Left hindlimb (tissue), 1 donor: ENCODE data around the gene CACNA1D.
"Not testable (repeated sequence)": the region's sequence is repeated elsewhere in the genome, so short reads cannot be mapped to it uniquely, and the experiment has no call there.

Source experiments
- DNase-seq: peaks from one replicate; pipeline ENCODE4 v3.0.0-alpha.2; 2018

Gene CACNA1D

GRCh38 chr3:53659996-53660395 lies 165.6 kb downstream of the CACNA1D start:
- DNase-seq: no peak

DNA sequence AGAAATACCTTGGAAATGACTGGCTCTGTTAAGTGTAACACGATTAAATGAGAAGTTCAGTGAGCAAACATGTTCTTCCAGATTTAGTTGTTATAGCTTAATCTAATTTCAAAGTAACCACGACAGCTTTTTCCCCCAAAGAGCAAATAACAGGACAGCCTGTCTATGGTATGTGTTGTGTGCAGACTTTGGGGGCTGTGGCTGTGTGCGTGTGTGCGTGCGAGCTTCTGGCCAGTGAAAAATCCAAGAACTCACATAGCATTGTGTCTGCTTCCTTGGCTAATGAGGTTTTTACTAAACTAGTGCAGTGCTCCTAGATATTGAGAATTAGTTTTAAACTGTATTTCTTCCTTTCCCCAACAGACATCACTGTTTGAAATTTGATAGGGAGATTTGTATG lies 167.1 kb downstream of the CACNA1D start:
- DNase-seq: no peak

DNA sequence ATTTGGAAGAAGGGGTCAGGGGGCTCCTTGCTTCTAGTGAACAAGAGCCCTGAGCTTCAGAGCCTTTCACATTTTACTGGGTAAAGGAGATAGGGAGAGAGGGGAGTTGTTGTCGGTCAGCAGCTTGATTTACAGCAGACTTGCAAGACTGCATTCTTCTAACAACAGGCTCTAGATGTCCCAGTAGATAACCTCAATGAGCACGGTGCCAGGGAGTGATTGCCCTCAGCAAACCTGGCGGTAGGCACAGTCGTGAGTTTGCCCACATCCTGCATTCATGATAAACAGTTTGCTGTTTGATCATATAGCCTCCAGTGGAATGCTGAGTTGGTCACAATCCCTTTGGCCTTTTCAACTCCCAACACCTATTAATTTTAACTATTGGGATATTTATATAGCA lies 170.4 kb downstream of the CACNA1D start:
- DNase-seq: not testable (repeated sequence)

GRCh38 chr3:53665608-53666425 lies 171.4 kb downstream of the CACNA1D start:
- DNase-seq: no peak

DNA sequence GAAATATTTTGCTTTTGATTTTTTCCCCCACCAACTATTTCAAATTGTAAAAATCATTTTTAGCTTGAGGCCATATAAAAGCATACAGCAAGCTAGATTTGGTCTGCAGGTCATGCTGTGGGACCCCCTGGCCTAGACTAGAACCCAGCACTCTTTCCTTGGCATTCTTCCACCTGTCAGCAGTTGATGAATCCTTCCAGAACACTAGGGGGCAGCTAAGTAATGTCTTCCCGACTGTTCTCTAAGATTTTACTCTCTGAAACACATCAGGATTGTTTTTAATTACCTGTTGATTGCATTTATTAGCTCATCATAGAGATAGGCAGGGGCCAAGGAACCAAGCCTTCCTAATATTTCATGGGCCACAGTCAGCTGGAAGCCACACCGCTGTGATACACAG lies 174.5 kb downstream of the CACNA1D start:
- no peak for DNase-seq

- no peak for DNase-seq
Measured at GRCh38 chr3:53670721-53671120, 176.3 kb downstream of the CACNA1D start.

- DNase-seq: no peak
Measured at GRCh38 chr3:53671192-53671960, 177.0 kb downstream of the CACNA1D start.

DNA sequence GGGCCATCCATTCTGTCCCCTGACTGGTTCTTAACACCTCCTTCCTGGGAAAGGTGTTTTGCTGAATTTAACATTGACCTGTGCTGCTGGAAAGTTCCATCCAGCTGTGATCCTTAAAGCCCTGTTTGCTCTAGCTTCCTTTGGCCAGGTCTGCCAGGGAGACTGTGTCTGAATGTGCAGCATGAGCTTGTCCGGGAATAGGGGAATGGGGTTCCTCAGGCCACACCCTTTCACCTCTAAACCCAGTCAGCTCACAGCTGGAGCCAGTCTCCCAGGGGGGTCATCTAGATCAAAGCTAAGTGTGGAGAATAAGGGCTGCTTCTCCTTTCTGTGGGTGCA lies 177.5 kb downstream of the CACNA1D start:
- no peak for DNase-seq

- peak; percentile 67 for DNase-seq
Measured at GRCh38 chr3:53672981-53673380, 178.6 kb downstream of the CACNA1D start.

DNA sequence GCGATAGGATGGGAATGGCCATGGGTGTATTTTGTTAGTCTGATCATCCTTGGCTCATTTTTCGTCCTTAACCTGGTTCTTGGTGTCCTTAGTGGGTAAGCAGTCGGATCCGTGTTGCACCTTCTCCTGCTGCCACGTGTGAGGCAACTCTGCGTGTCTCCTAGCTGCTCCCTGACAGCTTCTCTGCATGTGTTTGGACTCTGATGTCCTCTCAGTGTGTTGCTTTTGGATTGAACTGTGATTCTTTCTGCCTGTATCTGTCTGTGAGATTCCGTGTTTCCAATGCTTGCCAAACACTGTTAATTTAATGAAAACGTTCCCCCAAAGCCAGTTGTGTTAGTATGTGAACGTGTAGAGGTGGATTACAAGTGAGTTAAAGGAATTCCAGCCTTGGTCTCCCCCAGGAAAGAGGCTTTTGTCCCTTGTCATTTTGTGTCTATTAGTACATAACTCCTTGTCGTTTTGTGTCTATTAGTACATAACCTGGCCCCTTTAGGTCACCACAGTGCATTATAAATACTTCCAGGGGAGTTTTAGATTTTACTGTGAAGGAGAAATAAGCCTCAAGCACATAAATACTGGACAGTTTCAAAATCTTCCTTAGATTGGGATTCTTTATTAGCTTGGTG lies 179.4 kb downstream of the CACNA1D start:
- peak; percentile 40 for DNase-seq

DNA sequence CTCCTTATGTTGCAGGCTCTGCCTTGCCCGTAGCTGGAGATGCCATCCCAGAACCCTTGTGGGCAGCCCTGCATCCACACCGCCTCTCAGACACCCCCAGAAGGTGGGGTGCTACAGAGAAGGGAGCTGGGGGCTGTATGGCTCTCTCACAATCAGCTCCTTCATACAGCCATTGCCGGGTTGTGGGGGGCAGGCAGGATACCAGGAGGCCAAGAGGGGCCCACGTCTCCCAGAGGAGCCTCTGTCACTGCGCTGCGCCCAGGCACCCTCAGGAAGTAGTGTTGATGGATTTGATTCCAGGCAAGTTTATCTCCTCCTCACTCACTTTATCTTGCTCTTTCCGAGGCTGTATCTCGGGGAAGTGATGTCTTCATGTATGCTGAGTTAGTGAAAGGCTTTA lies 180.2 kb downstream of the CACNA1D start:
- no peak for DNase-seq

DNA sequence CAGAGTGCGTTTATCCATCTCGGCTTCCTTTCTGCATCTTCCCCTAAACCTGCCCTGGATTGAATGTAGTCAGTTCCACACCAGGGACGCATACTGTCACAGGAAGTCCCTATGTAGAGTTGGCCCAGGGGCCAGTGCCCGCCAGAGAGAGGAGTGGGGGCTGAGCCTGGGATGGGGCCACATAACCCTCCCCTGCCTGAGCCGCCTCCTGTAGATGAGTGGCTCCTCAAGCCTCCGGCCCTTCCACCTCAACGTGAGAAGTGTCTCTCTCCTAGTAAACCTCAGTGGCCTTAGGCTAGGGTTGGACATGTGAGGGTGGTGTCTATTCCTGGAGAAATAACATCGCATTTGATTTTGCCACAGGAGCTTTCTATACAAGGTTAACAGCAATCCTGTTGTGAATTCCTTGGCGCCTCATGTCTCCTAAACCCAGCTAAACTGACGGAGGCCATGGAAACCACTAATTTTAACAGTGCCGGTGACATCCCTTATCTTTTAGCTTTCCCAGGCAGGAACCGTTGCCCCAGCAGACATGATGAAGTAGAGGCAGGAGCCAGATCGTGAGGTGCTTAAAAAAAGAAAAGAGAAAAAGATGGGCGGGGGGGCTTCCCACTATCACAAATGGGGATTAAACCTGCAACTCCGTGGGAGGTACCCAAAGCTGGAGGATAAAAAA lies 180.7 kb downstream of the CACNA1D start:
- no peak for DNase-seq

DNA sequence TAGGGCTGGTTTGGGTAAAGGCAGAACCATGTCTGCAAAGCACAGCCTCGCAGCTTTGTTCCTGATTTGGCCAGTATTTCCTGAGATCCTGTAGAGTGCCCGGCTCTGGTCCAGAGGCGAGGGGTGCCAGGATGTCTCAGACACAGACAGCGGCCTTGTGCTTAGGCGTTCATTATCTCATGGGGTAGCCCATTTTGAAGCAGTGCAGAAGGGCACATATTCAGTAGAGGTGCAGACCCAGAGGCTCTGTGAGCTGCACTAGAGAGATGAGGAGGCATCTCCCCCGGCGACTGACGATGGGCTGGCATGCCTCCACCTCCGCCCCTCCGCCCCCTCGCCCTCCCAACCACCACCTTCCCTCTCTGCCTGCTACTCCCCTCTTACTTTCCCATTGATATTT lies 181.5 kb downstream of the CACNA1D start:
- DNase-seq: no peak

DNA sequence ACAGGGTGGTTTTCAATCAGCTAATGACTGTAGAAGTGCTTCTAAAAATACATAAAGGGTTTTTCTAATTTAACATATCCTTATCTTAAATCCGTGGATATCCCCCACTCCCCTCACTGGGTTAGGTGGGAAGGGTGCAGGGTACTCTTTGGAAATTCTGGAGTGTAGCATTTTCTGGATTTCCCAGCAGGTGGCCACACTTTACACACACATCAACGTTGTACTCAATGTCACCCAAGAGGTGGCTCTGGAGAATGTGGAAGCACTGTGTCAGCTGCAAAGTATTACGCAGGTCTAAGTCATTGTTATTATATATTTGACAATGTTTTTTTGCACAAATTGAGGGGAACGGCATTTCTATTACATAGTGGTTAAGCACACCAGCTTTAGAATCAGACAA lies 183.0 kb downstream of the CACNA1D start:
- DNase-seq: no peak

GRCh38 chr3:53680028-53680427 lies 185.6 kb downstream of the CACNA1D start:
- DNase-seq: peak; percentile 91

GRCh38 chr3:53682807-53683206 lies 188.4 kb downstream of the CACNA1D start:
- no peak for DNase-seq

DNA sequence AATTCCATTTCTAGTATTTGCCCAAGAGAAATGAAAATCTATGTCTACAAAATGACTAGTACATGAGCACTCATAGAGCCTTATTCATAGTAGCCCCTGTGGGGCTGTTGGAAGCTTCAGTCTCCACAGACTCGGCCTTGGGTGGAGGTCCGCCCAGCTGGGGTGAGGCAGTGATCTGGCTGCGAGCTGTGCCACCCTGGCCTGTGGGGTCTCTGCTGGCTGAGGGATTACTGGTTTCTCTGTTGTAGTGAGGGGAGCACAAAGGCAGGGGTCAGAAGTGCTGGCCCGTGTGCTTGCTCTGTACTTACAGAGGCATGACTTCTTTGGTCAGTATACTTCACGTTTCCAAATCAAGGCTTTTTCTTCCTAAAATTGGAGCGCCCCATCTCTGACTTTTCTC lies 193.7 kb downstream of the CACNA1D start:
- no peak for DNase-seq

GRCh38 chr3:53688989-53689388 lies 194.6 kb downstream of the CACNA1D start:
- no peak for DNase-seq

DNA sequence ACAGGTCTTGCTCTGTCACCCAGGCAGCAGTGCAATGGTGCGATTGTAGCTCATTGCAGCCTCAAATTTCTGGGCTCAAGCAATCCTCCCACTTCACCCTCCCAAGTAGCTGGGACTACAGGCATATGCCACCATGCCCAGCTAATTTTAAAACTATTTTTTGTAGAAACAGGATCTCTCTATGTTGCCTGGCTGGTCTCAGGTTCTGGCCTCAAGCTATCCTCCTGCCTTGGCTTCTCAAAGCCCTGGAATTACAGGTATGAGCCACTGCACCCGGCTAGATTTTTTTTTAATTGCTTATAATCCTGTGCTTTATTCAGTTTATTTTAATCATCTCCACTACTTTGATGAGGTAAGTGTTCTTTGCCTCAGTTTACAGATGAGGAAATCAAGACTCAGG lies 195.3 kb downstream of the CACNA1D start:
- peak; percentile 3 for DNase-seq

DNA sequence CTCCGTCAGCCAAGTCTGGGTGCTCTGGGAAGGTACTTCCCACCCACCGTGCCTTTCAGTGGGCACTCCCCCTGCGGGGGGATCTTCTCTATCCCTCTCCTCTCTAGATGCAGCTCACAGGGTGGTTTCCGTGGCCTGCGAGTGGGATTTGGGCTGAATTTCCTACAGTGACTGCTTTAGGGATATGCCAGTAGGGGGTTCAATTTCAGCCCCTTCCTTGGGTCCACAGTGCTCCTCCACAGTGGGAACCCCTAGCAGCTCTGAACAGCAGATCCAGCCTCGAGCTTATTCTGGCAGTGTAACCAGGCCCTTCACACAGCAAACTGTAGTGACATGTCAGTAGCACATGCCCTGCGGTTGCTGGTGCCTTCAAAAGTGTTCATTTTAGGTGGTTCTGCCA lies 196.1 kb downstream of the CACNA1D start:
- no peak for DNase-seq

DNA sequence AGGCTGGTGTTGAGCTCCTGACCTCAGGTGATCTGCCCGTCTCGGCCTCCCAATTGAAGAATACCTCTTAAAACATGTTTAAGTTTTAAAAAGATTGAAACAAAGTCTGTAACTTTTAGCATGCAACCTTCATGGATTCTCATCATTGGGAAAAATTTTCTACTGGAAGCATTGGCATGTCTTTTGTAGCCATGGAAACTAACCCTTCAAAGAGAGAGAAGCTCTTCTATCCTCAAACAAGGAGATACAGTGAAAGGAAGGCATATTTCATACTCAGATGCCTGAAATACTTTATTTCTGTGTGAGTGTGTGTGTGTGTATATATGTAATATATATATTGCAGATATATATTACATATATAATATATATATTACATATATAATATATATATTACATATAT lies 196.9 kb downstream of the CACNA1D start:
- no peak for DNase-seq

DNA sequence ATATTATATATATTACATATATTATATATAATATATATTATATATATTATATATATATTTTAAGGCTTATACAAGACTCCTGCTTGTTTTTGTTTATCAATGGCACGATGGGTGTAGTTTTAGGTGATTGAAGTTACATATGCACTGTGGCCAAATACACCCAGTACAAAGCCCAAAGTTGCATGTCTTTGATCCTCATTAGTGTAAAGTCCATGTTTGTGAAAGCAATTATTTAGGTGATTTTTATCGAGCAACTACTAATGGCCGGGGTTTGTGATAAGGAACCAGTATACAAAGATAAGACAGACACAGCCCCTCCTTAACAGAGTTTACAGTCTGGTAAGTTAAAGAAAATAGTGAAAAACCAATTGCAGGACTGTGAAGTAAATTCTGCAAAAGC lies 197.5 kb downstream of the CACNA1D start:
- no peak for DNase-seq

DNA sequence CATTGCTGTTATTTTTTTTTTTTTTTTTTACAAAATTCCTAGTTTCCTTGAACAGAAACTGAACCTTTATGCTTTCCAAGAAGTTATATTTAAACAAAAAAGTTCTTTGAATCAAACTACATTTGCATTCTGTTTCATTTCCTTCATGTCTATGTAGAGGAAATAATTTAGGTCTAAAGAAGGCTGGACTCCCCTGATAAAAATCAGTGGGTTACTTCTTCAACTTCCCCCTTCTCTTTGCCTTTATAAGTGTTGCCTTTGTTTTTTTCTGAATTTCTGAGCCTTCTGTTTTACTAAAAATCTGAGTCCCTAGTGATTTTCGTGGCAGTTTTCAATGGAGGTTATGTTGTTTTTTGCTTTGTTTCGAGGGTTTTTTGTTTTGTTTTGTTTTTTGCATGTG lies 199.0 kb downstream of the CACNA1D start:
- no peak for DNase-seq
